DND-41 (cell line): ENCODE results near the gene ACKR3.

ENCODE experiments used
- ATAC-seq: fragments of 200-7000 bp; cut with Tn5 transposase; 3 replicates; pipeline ENCODE4 v1.9.1; 2021; ENCODE audit warnings: low read depth; ENCODE audit not compliant: insufficient read depth
- DNase-seq: peaks from one replicate; pipeline ENCODE4 v3.0.0-alpha.2; 2020
- H2AFZ ChIP-seq: 2 replicates; pipeline ENCODE4 v1.6.0; 2012; ENCODE audit warnings: low read depth, low read length
- H3K27ac ChIP-seq: 2 replicates; pipeline ENCODE4 v1.5.1; 2012; ENCODE audit warnings: low read length, inconsistent platforms
- H3K27me3 ChIP-seq: fragments of 200-600 bp; sonication (generic); 2 replicates; pipeline ENCODE4 v1.6.0; 2012; ENCODE audit warnings: low read length, mild to moderate bottlenecking, inconsistent platforms; ENCODE audit not compliant: insufficient read depth, poor library complexity
- H3K36me3 ChIP-seq: 2 replicates; pipeline ENCODE4 v1.5.1; 2012; ENCODE audit warnings: low read length, inconsistent platforms; ENCODE audit not compliant: insufficient read depth
- H3K4me1 ChIP-seq: 2 replicates; pipeline ENCODE4 v1.5.1; 2012; ENCODE audit warnings: mild to moderate bottlenecking, low read length; ENCODE audit not compliant: insufficient read depth
- H3K4me2 ChIP-seq: 2 replicates; pipeline ENCODE4 v1.6.0; 2012; ENCODE audit warnings: mild to moderate bottlenecking, moderate library complexity, low read length, inconsistent platforms; ENCODE audit not compliant: insufficient read depth
- H3K4me3 ChIP-seq, 2 experiments: fragments of 200-600 bp in 1 of 2; shearing (Covaris generic) in 1 of 2; 2 replicates each; pipeline ENCODE4 v1.5.1; 2012 to 2016; ENCODE audit warnings: inconsistent platforms in 2 of 2, low read length in 2 of 2, mild to moderate bottlenecking in 2 of 2, low read depth in 1 of 2, moderate library complexity in 1 of 2
- H3K79me2 ChIP-seq: 2 replicates; pipeline ENCODE4 v1.6.0; 2012; ENCODE audit warnings: low read length, inconsistent platforms; ENCODE audit not compliant: insufficient read depth
- H3K9ac ChIP-seq: 2 replicates; pipeline ENCODE4 v1.6.0; 2012; ENCODE audit warnings: low read depth, mild to moderate bottlenecking, inconsistent platforms, low read length, moderate library complexity
- H3K9me3 ChIP-seq: 2 replicates; pipeline ENCODE4 v1.5.1; 2012; ENCODE audit warnings: low read length, moderate library complexity, mild to moderate bottlenecking, inconsistent platforms; ENCODE audit not compliant: insufficient read depth, severe bottlenecking
- H4K20me1 ChIP-seq: 2 replicates; pipeline ENCODE4 v1.6.0; 2012; ENCODE audit warnings: low read length; ENCODE audit not compliant: insufficient read depth
- CTCF ChIP-seq: IDR thresholded peaks from 2 replicates; pipeline ENCODE4 v1.5.1; 2012; ENCODE audit warnings: borderline replicate concordance, low read length, moderate library complexity, mild to moderate bottlenecking; ENCODE audit not compliant: poor library complexity, severe bottlenecking; ENCODE audit errors: extremely low read depth
- EZH2 ChIP-seq: IDR thresholded peaks from 3 replicates; pipeline ENCODE4 v1.6.1; 2012; ENCODE audit warnings: borderline replicate concordance, low read depth, mild to moderate bottlenecking, moderate library complexity, low read length, inconsistent platforms; ENCODE audit not compliant: severe bottlenecking

Gene ACKR3

GRCh38 chr2:236579048-236579745 lies 9.6 kb downstream of the ACKR3 start:
- Histone ChIP-seq H4K20me1 (no peaks in the 10 kb centered on the region), H3K27ac (no peak overlapping the region), H3K36me3 (peaks cover 13% of the 10 kb centered on the region), H3K4me3 (no peak overlapping the region), H3K4me1 (no peaks in the 10 kb centered on the region), H3K9me3 (no peaks in the 10 kb centered on the region), H3K4me2 (no peak overlapping the region), H3K9ac (no peak overlapping the region), H2AFZ (no peak overlapping the region), H3K27me3 (no peaks in the 10 kb centered on the region), H3K79me2 (no peaks in the 10 kb centered on the region)
- DNase-seq = no peak
- TF ChIP-seq CTCF (no peak), EZH2 (no peak)
- no peak for ATAC-seq

- DNase-seq = no peak
- no peaks in the 10 kb centered on the region for H3K9me3 ChIP-seq
- no peaks in the 10 kb centered on the region for H3K79me2 ChIP-seq
- H3K27ac ChIP-seq = no peak overlapping the region
- no peak overlapping the region for H3K4me3 ChIP-seq
- H3K4me1 ChIP-seq = no peaks in the 10 kb centered on the region
- no peaks in the 10 kb centered on the region for H4K20me1 ChIP-seq
- no peak for ATAC-seq
- H3K27me3 ChIP-seq = no peaks in the 10 kb centered on the region
- peaks cover 13% of the 10 kb centered on the region for H3K36me3 ChIP-seq
- TF ChIP-seq CTCF = no peak
- no peak for TF ChIP-seq EZH2
- no peak overlapping the region for H3K4me2 ChIP-seq
- H3K9ac ChIP-seq = no peak overlapping the region
- no peak overlapping the region for H2AFZ ChIP-seq
Measured at GRCh38 chr2:236579746-236580315, 10.2 kb downstream of the ACKR3 start.

DNA sequence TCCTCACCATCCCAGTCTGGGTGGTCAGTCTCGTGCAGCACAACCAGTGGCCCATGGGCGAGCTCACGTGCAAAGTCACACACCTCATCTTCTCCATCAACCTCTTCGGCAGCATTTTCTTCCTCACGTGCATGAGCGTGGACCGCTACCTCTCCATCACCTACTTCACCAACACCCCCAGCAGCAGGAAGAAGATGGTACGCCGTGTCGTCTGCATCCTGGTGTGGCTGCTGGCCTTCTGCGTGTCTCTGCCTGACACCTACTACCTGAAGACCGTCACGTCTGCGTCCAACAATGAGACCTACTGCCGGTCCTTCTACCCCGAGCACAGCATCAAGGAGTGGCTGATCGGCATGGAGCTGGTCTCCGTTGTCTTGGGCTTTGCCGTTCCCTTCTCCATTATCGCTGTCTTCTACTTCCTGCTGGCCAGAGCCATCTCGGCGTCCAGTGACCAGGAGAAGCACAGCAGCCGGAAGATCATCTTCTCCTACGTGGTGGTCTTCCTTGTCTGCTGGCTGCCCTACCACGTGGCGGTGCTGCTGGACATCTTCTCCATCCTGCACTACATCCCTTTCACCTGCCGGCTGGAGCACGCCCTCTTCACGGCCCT lies 11.2 kb downstream of the ACKR3 start:
- no peak overlapping the region for H3K9ac ChIP-seq
- no peaks in the 10 kb centered on the region for H3K79me2 ChIP-seq
- TF ChIP-seq EZH2 (no peak), CTCF (no peak)

More for the DNA sequence above, 11.2 kb downstream of the ACKR3 start:
- Histone ChIP-seq H3K27ac (no peak overlapping the region), H3K27me3 (no peaks in the 10 kb centered on the region), H2AFZ (no peak overlapping the region), H3K4me2 (no peak overlapping the region), H4K20me1 (no peaks in the 10 kb centered on the region), H3K4me1 (no peaks in the 10 kb centered on the region), H3K36me3 (peaks cover 13% of the 10 kb centered on the region), H3K9me3 (no peaks in the 10 kb centered on the region), H3K4me3 (no peak overlapping the region)
- no peak for ATAC-seq
- DNase-seq = no peak
